Cardiac muscle cell (in vitro differentiated cells and primary cell): ENCODE data around the gene BMP8A. TPM values are rescaled to one million over a fixed set of nuclear protein-coding genes. Genes with fewer than 3 reads are reported as not detected.
"Not testable (repeated sequence)": the region's sequence is repeated elsewhere in the genome, so short reads cannot be mapped to it uniquely, and the experiment has no call there.

Experiments used
- DNase-seq, 2 donors: peaks; one replicate each; pipeline versions ENCODE4 v3.0.0 to v3.0.0-alpha.2; 2010 to 2017; ENCODE audit warnings: low read depth in 1 of 2, low spot score in 1 of 2
- H3K27ac ChIP-seq: fragments of 200-600 bp; sonication (generic); 2 replicates; pipeline ENCODE4 v1.5.1; 2016
- H3K27me3 ChIP-seq: fragments of 200-600 bp; sonication (generic); 2 replicates; pipeline ENCODE4 v1.6.0; 2016; ENCODE audit warnings: control low read depth
- H3K36me3 ChIP-seq: fragments of 200-600 bp; sonication (generic); 2 replicates; pipeline ENCODE4 v1.5.1; 2016; ENCODE audit warnings: control low read depth
- H3K4me1 ChIP-seq: fragments of 200-600 bp; sonication (generic); 2 replicates; pipeline ENCODE4 v1.8.1; 2017; ENCODE audit warnings: low read depth, mild to moderate bottlenecking, mixed run types
- H3K4me3 ChIP-seq: fragments of 200-600 bp; sonication (generic); 2 replicates; pipeline ENCODE4 v1.5.1; 2016; ENCODE audit warnings: mild to moderate bottlenecking
- H3K9me3 ChIP-seq: fragments of 200-600 bp; sonication (generic); 2 replicates; pipeline ENCODE4 v1.5.1; 2017; ENCODE audit warnings: low read depth, mild to moderate bottlenecking, control low read depth
- polyA plus RNA-seq: library from polyadenylated mRNA; unstranded; fragments of >200 nt; fragmentation: Nextera tagmentation; extraction: Ambion mirVana; gene quantifications from 2 replicates; pipeline ENCODE4 v1.2.1, GENCODE V29; 2016
- total RNA-seq: library from RNA; depleted of rRNA; stranded (reverse); fragments of >200 nt; gene quantifications from 2 replicates; pipeline ENCODE4 v1.2.3, GENCODE V29; 2016
- TF ChIP-seq, protein P1 (sequence below): IDR thresholded peaks from 2 replicates; pipeline ENCODE4 v1.5.1; 2012; ENCODE audit warnings: low read depth, mild to moderate bottlenecking, low read length

The BMP8A gene
- total and polyA plus RNA-seq, 2 experiments from 2014 or later: 0.09 to 0.70 TPM

- DNase-seq: no peak
- Histone ChIP-seq H3K27ac (no peak overlapping the region), H3K36me3 (no peaks in the 10 kb centered on the region), H3K9me3 (no peaks in the 10 kb centered on the region), H3K27me3 (no peaks in the 10 kb centered on the region), H3K4me3 (no peak overlapping the region), H3K4me1 (no peaks in the 10 kb centered on the region)
- TF ChIP-seq, protein P1, sequence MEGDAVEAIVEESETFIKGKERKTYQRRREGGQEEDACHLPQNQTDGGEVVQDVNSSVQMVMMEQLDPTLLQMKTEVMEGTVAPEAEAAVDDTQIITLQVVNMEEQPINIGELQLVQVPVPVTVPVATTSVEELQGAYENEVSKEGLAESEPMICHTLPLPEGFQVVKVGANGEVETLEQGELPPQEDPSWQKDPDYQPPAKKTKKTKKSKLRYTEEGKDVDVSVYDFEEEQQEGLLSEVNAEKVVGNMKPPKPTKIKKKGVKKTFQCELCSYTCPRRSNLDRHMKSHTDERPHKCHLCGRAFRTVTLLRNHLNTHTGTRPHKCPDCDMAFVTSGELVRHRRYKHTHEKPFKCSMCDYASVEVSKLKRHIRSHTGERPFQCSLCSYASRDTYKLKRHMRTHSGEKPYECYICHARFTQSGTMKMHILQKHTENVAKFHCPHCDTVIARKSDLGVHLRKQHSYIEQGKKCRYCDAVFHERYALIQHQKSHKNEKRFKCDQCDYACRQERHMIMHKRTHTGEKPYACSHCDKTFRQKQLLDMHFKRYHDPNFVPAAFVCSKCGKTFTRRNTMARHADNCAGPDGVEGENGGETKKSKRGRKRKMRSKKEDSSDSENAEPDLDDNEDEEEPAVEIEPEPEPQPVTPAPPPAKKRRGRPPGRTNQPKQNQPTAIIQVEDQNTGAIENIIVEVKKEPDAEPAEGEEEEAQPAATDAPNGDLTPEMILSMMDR: no peak
Observed at GRCh38 chr1:39526466-39527189, 35.2 kb downstream of the BMP8A start.

DNA sequence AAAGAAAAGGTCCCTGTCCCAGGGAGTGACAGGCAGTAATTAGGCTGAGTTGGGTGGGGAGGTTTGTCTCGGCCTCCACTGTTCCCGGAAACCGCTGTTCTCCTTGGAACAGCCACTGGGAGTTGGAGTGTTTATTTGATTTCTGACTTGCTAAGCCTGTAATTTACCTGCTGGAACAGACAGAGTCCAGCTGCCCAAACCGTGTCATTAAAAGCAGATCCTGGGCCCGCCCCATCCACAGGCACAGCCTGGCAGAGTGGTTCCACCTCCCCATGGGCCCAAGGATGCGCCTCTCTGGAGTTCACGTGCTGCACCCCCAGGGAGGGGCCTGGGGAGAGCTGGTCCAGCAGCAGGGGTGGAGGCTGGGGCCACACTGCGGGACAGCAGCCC, 35.7 kb downstream of the BMP8A start:
- not testable (repeated sequence) for H3K27me3 ChIP-seq, DNase-seq, H3K9me3 ChIP-seq, H3K4me3 ChIP-seq, H3K27ac ChIP-seq, H3K36me3 ChIP-seq, H3K4me1 ChIP-seq

- Histone ChIP-seq H3K36me3 (no peaks in the 10 kb centered on the region), H3K27me3 (no peaks in the 10 kb centered on the region), H3K9me3 (no peaks in the 10 kb centered on the region), H3K4me1 (no peaks in the 10 kb centered on the region), H3K27ac (no peak overlapping the region), H3K4me3 (no peak overlapping the region)
- TF ChIP-seq, protein P1: no peak
- no peak for DNase-seq
Observed at GRCh38 chr1:39528082-39528481, 36.6 kb downstream of the BMP8A start.

GRCh38 chr1:39529901-39530535, 38.6 kb downstream of the BMP8A start:
- no peaks in the 10 kb centered on the region for H3K36me3 ChIP-seq

GRCh38 chr1:39531526-39531925, 40.1 kb downstream of the BMP8A start:
- DNase-seq: no peak
- no peaks in the 10 kb centered on the region for H3K9me3 ChIP-seq
- H3K4me1 ChIP-seq: no peaks in the 10 kb centered on the region
- TF ChIP-seq, protein P1: no peak
- no peak overlapping the region for H3K4me3 ChIP-seq
- H3K27ac ChIP-seq: no peak overlapping the region
- no peaks in the 10 kb centered on the region for H3K27me3 ChIP-seq
- no peaks in the 10 kb centered on the region for H3K36me3 ChIP-seq

More at GRCh38 chr1:39529901-39530535, 38.6 kb downstream of the BMP8A start:
- Histone ChIP-seq H3K27me3 (no peaks in the 10 kb centered on the region), H3K4me1 (no peaks in the 10 kb centered on the region), H3K4me3 (no peak overlapping the region), H3K9me3 (no peaks in the 10 kb centered on the region), H3K27ac (no peak overlapping the region)
- DNase-seq: no peak
- TF ChIP-seq, protein P1: no peak

DNA sequence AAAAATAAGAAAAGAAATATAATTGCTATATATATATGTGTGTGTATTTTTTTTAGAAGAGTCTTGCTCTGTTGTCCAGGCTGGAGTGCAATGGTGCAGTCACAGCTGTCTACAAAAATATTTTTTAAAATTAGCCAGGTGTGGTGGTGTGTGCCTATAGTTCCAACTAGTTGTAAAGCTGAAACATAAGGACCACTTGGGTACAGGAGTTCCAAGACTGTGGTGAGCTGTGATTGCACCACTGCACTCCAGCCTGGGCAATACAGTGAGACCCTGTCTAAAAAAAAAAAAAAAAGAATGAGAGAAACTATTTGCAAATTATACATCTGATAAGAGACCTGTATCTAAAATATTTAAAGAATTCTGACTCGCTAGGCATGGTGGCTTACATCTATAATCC, 42.0 kb downstream of the BMP8A start:
- TF ChIP-seq, protein P1: no peak
- H3K9me3 ChIP-seq: no peaks in the 10 kb centered on the region
- no peak for DNase-seq
- H3K4me3 ChIP-seq: no peak overlapping the region
- H3K27ac ChIP-seq: no peak overlapping the region
- H3K4me1 ChIP-seq: no peaks in the 10 kb centered on the region
- H3K36me3 ChIP-seq: no peaks in the 10 kb centered on the region
- no peaks in the 10 kb centered on the region for H3K27me3 ChIP-seq
